HCT116 (cell line): ENCODE measurements around the gene ABCA6. TPM values are rescaled to one million over a fixed set of nuclear protein-coding genes. Genes with fewer than 3 reads are reported as not detected.

ENCODE experiments used
- ATAC-seq: fragments of 200-7000 bp; cut with Tn5 transposase; 2 replicates; pipeline ENCODE4 v1.9.1; 2020; ENCODE audit warnings: mild to moderate bottlenecking, moderate library complexity
- BruUV-seq: library from RNA; stranded (reverse); fragments of 400-500 nt; replicated peaks from 2 replicates; lab custom pipeline; 2021; lab: Mats Ljungman, UMichigan
- CTCF ChIA-PET: fragments of 300-600 bp; sonication (Branson Sonifier 250); formaldehyde crosslinking; loops from one replicate; lab custom pipeline; 2021; ENCODE audit warnings: antibody characterized with exemption; lab: Charles Lee
- POLR2A ChIA-PET: fragments of 300-600, 350-600 bp; sonication (Branson Sonifier 250); formaldehyde crosslinking; loops from one replicate; lab custom pipeline; 2021; ENCODE audit warnings: antibody characterized with exemption; lab: Charles Lee
- RAD21 ChIA-PET, 2 experiments: fragments of 300-600 bp; sonication (Branson Sonifier 250); formaldehyde crosslinking; loops; one replicate each; lab custom pipeline; 2023; ENCODE audit warnings: low total read pairs in 2 of 2; ENCODE audit not compliant: uncharacterized antibody in 2 of 2, unreplicated experiment in 2 of 2, low non-redundant PET in 1 of 2; lab: Charles Lee
- DNase-seq: peaks from one replicate; pipeline ENCODE4 v3.0.0-alpha.2; 2010; ENCODE audit warnings: low read depth, low spot score
- H2AFZ ChIP-seq: fragments of 200-600 bp; shearing (Covaris generic), sonication (generic); 2 replicates; pipeline ENCODE4 v1.6.1; 2017; ENCODE audit warnings: low read depth, mixed run types, mixed read lengths, antibody characterized with exemption, low read length; ENCODE audit not compliant: poor library complexity, severe bottlenecking
- H3K27ac ChIP-seq: 2 replicates; pipeline ENCODE4 v1.5.1; 2012; ENCODE audit warnings: low read depth, low read length
- H3K27me3 ChIP-seq: fragments of 200-600 bp; sonication (generic); 2 replicates; pipeline ENCODE4 v1.6.1; 2016; ENCODE audit warnings: mixed run types, low read length, mixed read lengths; ENCODE audit not compliant: insufficient read depth
- H3K36me3 ChIP-seq, 2 experiments: fragments of 200-500 bp in 1 of 2; fragments of 200-600 bp in 1 of 2; sonication (Bioruptor generic) in 1 of 2; sonication (generic) in 1 of 2; 2 replicates each; pipeline versions ENCODE4 v1.5.1 to v1.6.1; 2014 to 2016; ENCODE audit warnings: low read length in 2 of 2, inconsistent platforms in 1 of 2, mixed read lengths in 1 of 2, mixed run types in 1 of 2; ENCODE audit not compliant: insufficient read depth in 2 of 2, control insufficient read depth in 1 of 2
- H3K4me1 ChIP-seq, 2 experiments: fragments of 200-600 bp in 1 of 2; sonication (generic) in 1 of 2; 2 replicates each; pipeline versions ENCODE4 v1.5.1 to v1.6.1; 2012 to 2017; ENCODE audit warnings: low read length in 2 of 2, inconsistent platforms in 1 of 2, mild to moderate bottlenecking in 1 of 2, mixed read lengths in 1 of 2, mixed run types in 1 of 2, moderate library complexity in 1 of 2; ENCODE audit not compliant: insufficient read depth in 2 of 2, control insufficient read depth in 1 of 2
- H3K4me2 ChIP-seq: fragments of 200-600 bp; sonication (generic); 2 replicates; pipeline ENCODE4 v1.6.1; 2017; ENCODE audit warnings: mixed run types, low read length, mixed read lengths
- H3K4me3 ChIP-seq, 2 experiments: fragments of 200-600 bp in 1 of 2; sonication (generic) in 1 of 2; replicated peaks in 1 of 2; 2 replicates each; pipeline ENCODE4 v1.5.1; 2011 to 2016; ENCODE audit warnings: low read length in 2 of 2, control low read depth in 1 of 2, low read depth in 1 of 2, mild to moderate bottlenecking in 1 of 2, mixed read lengths in 1 of 2, mixed run types in 1 of 2
- H3K79me2 ChIP-seq: fragments of 200-600 bp; sonication (generic); 2 replicates; pipeline ENCODE4 v1.6.1; 2017; ENCODE audit warnings: mild to moderate bottlenecking, mixed run types, low read length, moderate library complexity, mixed read lengths; ENCODE audit not compliant: insufficient read depth
- H3K9ac ChIP-seq: fragments of 200-600 bp; sonication (generic); 2 replicates; pipeline ENCODE4 v1.6.1; 2016; ENCODE audit warnings: low read length, mixed read lengths
- H3K9me2 ChIP-seq: fragments of 200-600 bp; sonication (generic), shearing (Covaris generic); 2 replicates; pipeline ENCODE4 v1.6.1; 2017; ENCODE audit warnings: mixed run types, mild to moderate bottlenecking, moderate library complexity; ENCODE audit not compliant: insufficient read depth
- H3K9me3 ChIP-seq, 2 experiments: fragments of 200-500 bp in 1 of 2; fragments of 200-600 bp in 1 of 2; sonication (Bioruptor generic) in 1 of 2; sonication (generic) in 1 of 2; 2 replicates each; pipeline ENCODE4 v1.6.1; 2014 to 2017; ENCODE audit warnings: low read length in 2 of 2, mixed read lengths in 2 of 2, inconsistent platforms in 1 of 2, low read depth in 1 of 2, mild to moderate bottlenecking in 1 of 2, mixed run types in 1 of 2, moderate library complexity in 1 of 2; ENCODE audit not compliant: control insufficient read depth in 1 of 2, insufficient read depth in 1 of 2
- H4K20me1 ChIP-seq: fragments of 200-600 bp; sonication (generic), shearing (Covaris generic); 2 replicates; pipeline ENCODE4 v1.6.1; 2017; ENCODE audit warnings: mixed run types, mild to moderate bottlenecking, moderate library complexity; ENCODE audit not compliant: insufficient read depth
- ATF3 ChIP-seq: IDR thresholded peaks from 2 replicates; pipeline ENCODE4 v1.6.1; 2012
- CBX3 ChIP-seq: IDR thresholded peaks from 2 replicates; pipeline ENCODE4 v1.6.1; 2012; ENCODE audit warnings: low read depth
- CEBPB ChIP-seq: IDR thresholded peaks from 2 replicates; pipeline ENCODE4 v1.6.1; 2012; ENCODE audit warnings: low read depth
- EGR1 ChIP-seq: IDR thresholded peaks from 2 replicates; pipeline ENCODE4 v1.6.1; 2012; ENCODE audit warnings: low read depth
- ELF1 ChIP-seq: IDR thresholded peaks from 2 replicates; pipeline ENCODE4 v1.6.1; 2012; ENCODE audit warnings: low read depth, borderline replicate concordance
- EZH2phosphoT487 ChIP-seq: fragments of 200-600 bp; IDR thresholded peaks from 2 replicates; pipeline ENCODE4 v1.6.1; 2018; ENCODE audit warnings: antibody characterized with exemption, borderline replicate concordance
- FOSL1 ChIP-seq: IDR thresholded peaks from 2 replicates; pipeline ENCODE4 v1.6.1; 2012; ENCODE audit warnings: low read depth
- JUND ChIP-seq: IDR thresholded peaks from 2 replicates; pipeline ENCODE4 v1.6.1; 2012
- POLR2A ChIP-seq: IDR thresholded peaks from 2 replicates; pipeline ENCODE4 v1.7.0; 2011; ENCODE audit warnings: borderline replicate concordance; ENCODE audit not compliant: insufficient read depth, insufficient read length; ENCODE audit errors: extremely low read depth
- POLR2AphosphoS5 ChIP-seq: IDR thresholded peaks from 2 replicates; pipeline ENCODE4 v1.6.1; 2011; ENCODE audit warnings: mild to moderate bottlenecking, low read depth, low read length, moderate library complexity
- RAD21 ChIP-seq: IDR thresholded peaks from 2 replicates; pipeline ENCODE4 v1.6.1; 2012; ENCODE audit warnings: low read depth, mild to moderate bottlenecking
- REST ChIP-seq: IDR thresholded peaks from 2 replicates; pipeline ENCODE4 v1.6.1; 2012; ENCODE audit warnings: low read depth
- SIN3A ChIP-seq: IDR thresholded peaks from 2 replicates; pipeline ENCODE4 v1.6.1; 2012; ENCODE audit warnings: low read depth
- SP1 ChIP-seq: IDR thresholded peaks from 2 replicates; pipeline ENCODE4 v1.6.1; 2012; ENCODE audit warnings: low read depth
- SRF ChIP-seq: IDR thresholded peaks from 2 replicates; pipeline ENCODE4 v1.6.1; 2012; ENCODE audit warnings: low read depth
- TCF7L2 ChIP-seq: IDR thresholded peaks from 2 replicates; pipeline ENCODE4 v1.7.0; 2011; ENCODE audit warnings: borderline replicate concordance, inconsistent platforms; ENCODE audit not compliant: insufficient read depth, insufficient read length; ENCODE audit errors: extremely low read depth
- YY1 ChIP-seq: IDR thresholded peaks from 2 replicates; pipeline ENCODE4 v1.6.1; 2011; ENCODE audit warnings: low read length, low read depth, moderate library complexity, mild to moderate bottlenecking; ENCODE audit not compliant: insufficient replicate concordance; ENCODE audit errors: extremely low read depth
- ZBTB33 ChIP-seq: IDR thresholded peaks from 2 replicates; pipeline ENCODE4 v1.6.1; 2011; ENCODE audit warnings: mild to moderate bottlenecking, low read length, moderate library complexity; ENCODE audit not compliant: insufficient replicate concordance; ENCODE audit errors: extremely low read depth
- ZFX ChIP-seq: fragments of 450-650 bp; IDR thresholded peaks from 2 replicates; pipeline ENCODE4 v1.6.1; 2017
- intact Hi-C: fragments of 100-400 bp; cut with micrococcal nuclease; formaldehyde crosslinking; loops from 2 replicates; pipeline ENCODE4 v1.10.0; 2022
- total RNA-seq: library from RNA; stranded (reverse); gene quantifications from one replicate; pipeline ENCODE4 v1.2.1, GENCODE V29; 2021; ENCODE audit not compliant: unreplicated experiment
- TF ChIP-seq, protein P1 (sequence below): IDR thresholded peaks from 2 replicates; pipeline ENCODE4 v1.6.1; 2012

Gene ABCA6
- total RNA-seq, 1 experiment from 2014 or later, result 0.44 TPM

GRCh38 chr17:69064001-69064400, 77.7 kb downstream of the ABCA6 start (continued):
- TF ChIP-seq CBX3 (no peak), SP1 (no peak)

DNA sequence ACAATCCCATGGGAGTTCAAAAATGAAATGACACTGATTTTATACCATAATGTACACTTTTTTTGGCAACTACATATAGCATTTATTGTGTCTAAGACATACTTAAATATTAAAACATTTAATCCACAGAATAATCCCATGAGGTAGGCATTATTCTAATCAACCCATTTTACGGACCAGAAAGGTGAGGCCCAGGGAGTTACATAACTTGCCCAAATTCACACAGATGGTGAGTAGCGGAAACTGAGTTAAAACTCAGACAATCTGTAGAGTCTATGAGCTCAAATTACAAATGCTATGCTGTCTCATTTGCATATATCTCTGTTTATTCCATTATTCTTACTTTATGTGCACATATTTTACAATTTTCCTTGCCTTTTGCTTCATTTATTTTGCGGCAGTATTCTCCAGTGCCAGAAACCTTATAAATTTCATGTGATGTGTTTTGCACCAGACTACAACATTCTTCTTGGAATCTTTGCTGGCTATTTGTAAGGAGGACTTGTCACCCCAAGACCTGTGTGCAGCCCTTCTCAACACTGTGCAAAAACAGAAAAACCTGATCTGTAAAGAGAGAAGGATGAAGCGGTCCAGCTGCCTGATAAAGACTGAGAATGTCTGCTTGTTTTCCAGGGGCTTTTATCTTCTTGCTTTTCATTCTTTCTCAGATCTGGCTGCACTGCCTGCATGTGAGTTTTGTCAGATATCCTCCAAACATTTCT, 78.7 kb downstream of the ABCA6 start:
- ChIA-PET CTCF (no interaction called here), POLR2A (no interaction called here), RAD21 (no interaction called here)
- Histone ChIP-seq H3K4me1 (no peaks in the 10 kb centered on the region), H3K27me3 (no peaks in the 10 kb centered on the region), H3K9ac (no peak overlapping the region), H3K36me3 (no peaks in the 10 kb centered on the region), H4K20me1 (no peaks in the 10 kb centered on the region), H3K9me2 (no peaks in the 10 kb centered on the region), H3K4me2 (no peak overlapping the region), H3K4me3 (no peak overlapping the region), H3K79me2 (no peaks in the 10 kb centered on the region), H3K9me3 (no peaks in the 10 kb centered on the region), H3K27ac (no peak overlapping the region), H2AFZ (no peak overlapping the region)
- BruUV-seq, result no TSS peak
- ATAC-seq (no peak), DNase-seq (no peak)
- intact Hi-C loops, result no loop called here
- TF ChIP-seq RAD21, result no peak
- no peak for TF ChIP-seq ZFX
- no peak for TF ChIP-seq CBX3
- no peak for TF ChIP-seq JUND
- TF ChIP-seq CEBPB, result no peak
- no peak for TF ChIP-seq SP1
- TF ChIP-seq ELF1, result no peak
- TF ChIP-seq, protein P1, sequence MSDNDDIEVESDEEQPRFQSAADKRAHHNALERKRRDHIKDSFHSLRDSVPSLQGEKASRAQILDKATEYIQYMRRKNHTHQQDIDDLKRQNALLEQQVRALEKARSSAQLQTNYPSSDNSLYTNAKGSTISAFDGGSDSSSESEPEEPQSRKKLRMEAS, result no peak
- no peak for TF ChIP-seq SRF
- TF ChIP-seq REST, result no peak
- no peak for TF ChIP-seq EGR1
- TF ChIP-seq YY1, result no peak
- no peak for TF ChIP-seq EZH2phosphoT487
- TF ChIP-seq ZBTB33, result no peak
- TF ChIP-seq SIN3A, result no peak
- no peak for TF ChIP-seq TCF7L2
- TF ChIP-seq ATF3, result no peak
- no peak for TF ChIP-seq POLR2AphosphoS5
- no peak for TF ChIP-seq FOSL1
- no peak for TF ChIP-seq POLR2A
